ENCODE results near the gene GFRA1.

The GFRA1 gene

DNA sequence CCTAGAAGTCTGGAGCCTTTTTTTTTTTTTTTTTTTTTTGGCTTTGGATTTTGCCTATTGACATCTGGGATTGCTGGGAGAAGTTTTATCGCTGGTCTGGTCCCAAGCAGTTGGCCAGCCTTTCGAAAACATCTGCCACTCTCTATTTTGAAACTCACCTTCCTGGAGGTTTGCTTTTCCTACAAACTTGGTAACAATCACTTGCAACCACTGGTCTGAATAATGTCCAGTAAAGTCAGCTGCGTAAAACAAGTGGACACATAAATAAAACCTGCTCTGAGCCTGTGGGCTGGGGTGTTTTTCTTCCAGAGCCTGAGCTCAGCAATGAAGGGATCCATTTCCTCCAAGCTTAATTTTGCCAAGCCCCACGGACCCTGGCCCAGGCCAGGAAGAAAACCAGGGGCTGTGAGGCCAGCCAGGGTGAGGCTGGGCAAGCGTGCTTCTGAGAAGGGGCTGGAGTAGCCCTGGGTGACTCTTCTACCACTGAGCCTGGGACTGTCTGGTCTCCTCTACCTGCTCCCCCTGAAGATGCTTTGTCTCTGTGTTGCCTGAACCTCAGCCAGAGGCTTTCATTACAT, 202.2 kb downstream of the GFRA1 start:
- DNase-seq (ENCODE audit: low read depth), result no peak
- TF ChIP-seq, protein P1, sequence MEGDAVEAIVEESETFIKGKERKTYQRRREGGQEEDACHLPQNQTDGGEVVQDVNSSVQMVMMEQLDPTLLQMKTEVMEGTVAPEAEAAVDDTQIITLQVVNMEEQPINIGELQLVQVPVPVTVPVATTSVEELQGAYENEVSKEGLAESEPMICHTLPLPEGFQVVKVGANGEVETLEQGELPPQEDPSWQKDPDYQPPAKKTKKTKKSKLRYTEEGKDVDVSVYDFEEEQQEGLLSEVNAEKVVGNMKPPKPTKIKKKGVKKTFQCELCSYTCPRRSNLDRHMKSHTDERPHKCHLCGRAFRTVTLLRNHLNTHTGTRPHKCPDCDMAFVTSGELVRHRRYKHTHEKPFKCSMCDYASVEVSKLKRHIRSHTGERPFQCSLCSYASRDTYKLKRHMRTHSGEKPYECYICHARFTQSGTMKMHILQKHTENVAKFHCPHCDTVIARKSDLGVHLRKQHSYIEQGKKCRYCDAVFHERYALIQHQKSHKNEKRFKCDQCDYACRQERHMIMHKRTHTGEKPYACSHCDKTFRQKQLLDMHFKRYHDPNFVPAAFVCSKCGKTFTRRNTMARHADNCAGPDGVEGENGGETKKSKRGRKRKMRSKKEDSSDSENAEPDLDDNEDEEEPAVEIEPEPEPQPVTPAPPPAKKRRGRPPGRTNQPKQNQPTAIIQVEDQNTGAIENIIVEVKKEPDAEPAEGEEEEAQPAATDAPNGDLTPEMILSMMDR (IDR thresholded peaks at IDR 0.05; ENCODE audit: control insufficient read depth, insufficient read depth, low read depth, low read length, missing control alignments), result no peak
- no peak overlapping the region for H3K4me3 ChIP-seq (ENCODE audit: control insufficient read depth, low read depth, low read length)

DNA sequence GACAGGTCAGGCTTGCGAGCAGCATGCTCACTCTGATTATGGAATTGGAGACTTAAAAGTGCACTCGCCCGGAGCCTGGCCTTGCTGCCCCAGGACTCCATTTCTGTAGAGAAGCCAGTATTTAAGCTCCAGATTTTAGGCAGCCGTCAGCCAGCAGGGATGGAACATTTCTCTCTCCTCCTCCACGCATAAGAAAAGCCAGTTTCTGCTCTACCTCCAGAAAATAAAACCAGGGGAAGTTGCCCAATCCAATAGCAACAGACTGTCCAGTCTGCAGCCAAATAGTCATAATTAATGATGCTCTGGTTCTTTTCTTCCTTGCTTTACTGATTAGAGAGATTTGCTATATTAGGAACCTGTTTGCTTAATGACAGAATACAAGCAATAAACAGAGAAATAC, 203.2 kb downstream of the GFRA1 start:
- no peak overlapping the region for H3K4me3 ChIP-seq (ENCODE audit: control insufficient read depth, low read depth, low read length)
- no peak for DNase-seq (ENCODE audit: low read depth)
- TF ChIP-seq, protein P1 (IDR thresholded peaks at IDR 0.05; ENCODE audit: control insufficient read depth, insufficient read depth, low read depth, low read length, missing control alignments), result no peak

DNA sequence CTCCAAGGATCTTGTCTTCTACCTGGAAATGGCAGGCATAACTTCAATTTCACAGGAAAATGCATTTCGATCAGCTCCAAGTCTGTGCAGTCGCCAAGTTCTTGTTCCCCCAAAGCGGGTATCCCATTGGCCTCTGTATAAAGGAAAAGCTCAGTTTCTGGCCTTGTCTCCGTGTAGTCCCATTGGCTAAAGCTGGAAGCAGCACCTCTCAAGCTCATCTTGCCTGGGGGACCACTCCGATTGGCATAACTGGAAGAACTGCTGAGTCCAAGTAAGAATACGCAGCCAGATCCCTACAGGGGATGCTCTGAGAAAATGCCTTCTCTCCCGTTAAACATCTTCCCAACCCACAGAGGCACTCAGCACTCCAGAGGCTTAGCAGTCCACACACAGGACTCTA, 205.2 kb downstream of the GFRA1 start:
- no peak overlapping the region for H3K4me3 ChIP-seq (ENCODE audit: control insufficient read depth, low read depth, low read length)
- no peak for DNase-seq (ENCODE audit: low read depth)
- TF ChIP-seq, protein P1 (IDR thresholded peaks at IDR 0.05; ENCODE audit: control insufficient read depth, insufficient read depth, low read depth, low read length, missing control alignments), result no peak

DNA sequence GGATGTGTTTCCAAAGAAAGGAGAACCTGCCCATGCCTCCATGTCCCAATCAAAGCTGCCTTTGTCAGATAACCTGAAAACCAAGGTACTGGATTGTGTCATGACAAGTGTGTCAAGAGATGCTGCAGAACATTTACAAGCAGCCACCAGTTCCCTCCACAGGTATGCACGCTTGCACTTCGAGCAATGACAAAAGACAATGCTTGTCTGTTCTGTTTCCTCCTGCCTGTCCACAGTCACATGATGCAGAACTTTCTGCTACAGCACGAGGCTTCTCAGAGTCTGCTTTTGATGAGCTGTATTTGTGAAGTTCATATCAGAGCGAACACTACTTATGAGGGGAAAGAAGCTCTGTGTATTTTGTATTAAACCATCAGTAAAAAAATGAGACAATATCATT, 209.9 kb downstream of the GFRA1 start:
- TF ChIP-seq, protein P1 (IDR thresholded peaks at IDR 0.05; ENCODE audit: control insufficient read depth, insufficient read depth, low read depth, low read length, missing control alignments), result no peak
- no peak overlapping the region for H3K4me3 ChIP-seq (ENCODE audit: control insufficient read depth, low read depth, low read length)
- no peak for DNase-seq (ENCODE audit: low read depth)

DNA sequence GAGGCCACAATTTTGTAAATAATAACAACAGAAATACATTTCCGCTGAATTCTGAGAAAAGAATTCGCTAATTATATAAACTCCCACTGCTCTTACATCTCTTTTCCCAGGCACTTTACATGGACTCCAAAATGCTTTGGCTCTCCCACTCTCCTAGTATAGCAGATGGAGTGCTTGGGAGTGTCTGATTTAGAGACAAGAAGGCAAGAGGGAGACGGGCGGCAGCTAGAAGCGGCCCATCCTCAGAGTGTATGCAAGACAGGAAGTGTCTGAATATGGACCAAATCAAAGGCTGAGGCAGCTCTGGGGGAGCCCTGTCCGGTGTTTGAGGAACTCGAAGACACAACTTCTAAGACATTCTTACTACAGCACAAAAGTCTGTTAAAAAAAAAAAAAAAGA, 212.1 kb downstream of the GFRA1 start:
- TF ChIP-seq, protein P1 (IDR thresholded peaks at IDR 0.05; ENCODE audit: control insufficient read depth, insufficient read depth, low read depth, low read length, missing control alignments), result no peak
- DNase-seq (ENCODE audit: low read depth), result no peak
- H3K4me3 ChIP-seq (ENCODE audit: control insufficient read depth, low read depth, low read length), result no peak overlapping the region

DNA sequence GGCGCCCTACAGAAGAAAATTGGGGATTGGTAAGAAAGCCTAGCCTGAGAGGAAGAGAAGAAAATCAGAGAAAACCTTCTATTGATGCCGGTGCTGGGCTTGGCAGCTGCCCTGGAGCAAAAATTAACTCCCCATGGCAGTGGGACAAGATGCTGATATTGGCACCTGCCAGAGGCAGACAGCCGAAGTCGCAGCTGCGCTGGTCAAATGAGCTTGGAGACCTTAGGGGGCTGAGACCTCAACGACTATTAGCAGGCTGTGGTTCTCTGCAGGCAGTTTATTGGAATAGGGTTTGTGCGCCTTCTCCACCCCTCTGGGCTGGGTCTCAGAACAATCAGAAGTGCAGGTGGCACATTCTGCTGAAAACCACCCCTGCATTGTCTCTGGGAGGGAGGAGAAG, 213.7 kb downstream of the GFRA1 start:
- H3K4me3 ChIP-seq (ENCODE audit: control insufficient read depth, low read depth, low read length), result no peak overlapping the region
- TF ChIP-seq, protein P1 (IDR thresholded peaks at IDR 0.05; ENCODE audit: control insufficient read depth, insufficient read depth, low read depth, low read length, missing control alignments), result no peak
- no peak for DNase-seq (ENCODE audit: low read depth)
